ENCODE results near the gene MTPN.

The MTPN gene

GRCh38 chr7:135918134-135918533, 59.0 kb downstream of the MTPN start:
- Histone ChIP-seq H3K4me1 (no peaks in the 10 kb centered on the region), H3K9me3 (no peaks in the 10 kb centered on the region), H3K27ac (no peak overlapping the region), H3K4me3 (no peak overlapping the region), H3K36me3 (no peaks in the 10 kb centered on the region), H3K27me3 (no peaks in the 10 kb centered on the region)
- TF ChIP-seq, protein P1, sequence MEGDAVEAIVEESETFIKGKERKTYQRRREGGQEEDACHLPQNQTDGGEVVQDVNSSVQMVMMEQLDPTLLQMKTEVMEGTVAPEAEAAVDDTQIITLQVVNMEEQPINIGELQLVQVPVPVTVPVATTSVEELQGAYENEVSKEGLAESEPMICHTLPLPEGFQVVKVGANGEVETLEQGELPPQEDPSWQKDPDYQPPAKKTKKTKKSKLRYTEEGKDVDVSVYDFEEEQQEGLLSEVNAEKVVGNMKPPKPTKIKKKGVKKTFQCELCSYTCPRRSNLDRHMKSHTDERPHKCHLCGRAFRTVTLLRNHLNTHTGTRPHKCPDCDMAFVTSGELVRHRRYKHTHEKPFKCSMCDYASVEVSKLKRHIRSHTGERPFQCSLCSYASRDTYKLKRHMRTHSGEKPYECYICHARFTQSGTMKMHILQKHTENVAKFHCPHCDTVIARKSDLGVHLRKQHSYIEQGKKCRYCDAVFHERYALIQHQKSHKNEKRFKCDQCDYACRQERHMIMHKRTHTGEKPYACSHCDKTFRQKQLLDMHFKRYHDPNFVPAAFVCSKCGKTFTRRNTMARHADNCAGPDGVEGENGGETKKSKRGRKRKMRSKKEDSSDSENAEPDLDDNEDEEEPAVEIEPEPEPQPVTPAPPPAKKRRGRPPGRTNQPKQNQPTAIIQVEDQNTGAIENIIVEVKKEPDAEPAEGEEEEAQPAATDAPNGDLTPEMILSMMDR (IDR thresholded peaks at IDR 0.05), result no peak
- DNase-seq, result no peak
- intact Hi-C loops (cut with DNase I; ENCODE audit: low total_unique reads), result no loop called here

DNA sequence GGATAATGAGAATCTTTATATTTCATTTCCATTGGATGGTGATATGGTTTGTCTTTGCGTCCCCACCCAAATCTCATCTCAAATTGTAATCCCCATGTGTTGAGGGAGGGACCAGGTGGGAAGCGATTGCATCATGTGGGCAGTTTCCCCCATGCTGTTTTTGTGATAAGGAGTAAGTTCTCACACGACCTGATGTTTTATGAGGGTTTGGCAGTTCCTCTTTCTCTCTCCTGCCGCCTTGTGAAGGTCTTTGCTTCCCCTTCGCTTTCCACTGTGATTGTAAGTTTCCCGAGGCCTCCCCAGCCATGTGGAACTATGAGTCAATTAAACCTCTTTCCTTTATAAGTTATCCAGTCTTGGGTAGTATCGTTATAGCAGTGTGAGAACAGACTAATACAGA, 59.4 kb downstream of the MTPN start:
- no peak overlapping the region for H3K27ac ChIP-seq
- intact Hi-C loops (cut with DNase I; ENCODE audit: low total_unique reads), result no loop called here
- TF ChIP-seq, protein P1 (IDR thresholded peaks at IDR 0.05), result no peak
- H3K4me3 ChIP-seq, result no peak overlapping the region
- no peak for DNase-seq
- H3K27me3 ChIP-seq, result no peaks in the 10 kb centered on the region
- H3K9me3 ChIP-seq, result no peaks in the 10 kb centered on the region
- no peaks in the 10 kb centered on the region for H3K36me3 ChIP-seq
- H3K4me1 ChIP-seq, result no peaks in the 10 kb centered on the region

GRCh38 chr7:135914346-135914745, 62.8 kb downstream of the MTPN start:
- intact Hi-C loops (cut with DNase I; ENCODE audit: low total_unique reads), result no loop called here
- Histone ChIP-seq H3K4me1 (no peaks in the 10 kb centered on the region), H3K27ac (no peak overlapping the region), H3K4me3 (no peak overlapping the region), H3K9me3 (no peaks in the 10 kb centered on the region), H3K27me3 (no peaks in the 10 kb centered on the region), H3K36me3 (no peaks in the 10 kb centered on the region)
- TF ChIP-seq, protein P1 (IDR thresholded peaks at IDR 0.05), result no peak
- DNase-seq, result no peak

- Histone ChIP-seq H3K9me3 (no peaks in the 10 kb centered on the region), H3K4me3 (no peak overlapping the region), H3K27me3 (no peaks in the 10 kb centered on the region), H3K4me1 (no peaks in the 10 kb centered on the region), H3K36me3 (no peaks in the 10 kb centered on the region), H3K27ac (no peak overlapping the region)
- TF ChIP-seq, protein P1 (IDR thresholded peaks at IDR 0.05), result no peak
- intact Hi-C loops (cut with DNase I; ENCODE audit: low total_unique reads), result no loop called here
- no peak for DNase-seq
Measured at GRCh38 chr7:135913404-135913803, 63.8 kb downstream of the MTPN start.

DNA sequence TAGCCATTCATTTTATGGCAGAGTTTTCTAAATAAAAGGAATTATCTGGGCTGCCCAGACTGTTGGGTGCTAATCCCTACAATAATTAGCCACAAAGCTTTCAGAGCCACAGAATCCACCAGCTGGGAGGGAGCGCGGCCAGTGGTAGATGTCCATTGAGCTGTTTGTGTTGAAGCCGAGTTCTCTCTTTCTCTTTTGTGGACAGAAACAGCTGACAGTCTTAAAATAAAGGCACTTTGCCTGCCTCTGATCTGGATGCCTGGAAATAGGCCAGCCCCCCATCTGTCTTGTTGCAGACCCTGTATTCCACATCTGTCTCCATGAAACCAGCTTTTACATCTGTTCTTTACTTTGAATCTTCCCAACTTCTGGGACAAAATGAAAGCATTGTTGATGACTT, 66.1 kb downstream of the MTPN start:
- no peaks in the 10 kb centered on the region for H3K27me3 ChIP-seq
- intact Hi-C loops (cut with DNase I; ENCODE audit: low total_unique reads), result no loop called here
- TF ChIP-seq, protein P1 (IDR thresholded peaks at IDR 0.05), result no peak
- H3K4me3 ChIP-seq, result no peak overlapping the region
- no peaks in the 10 kb centered on the region for H3K4me1 ChIP-seq
- no peak overlapping the region for H3K27ac ChIP-seq
- DNase-seq, result no peak
- no peaks in the 10 kb centered on the region for H3K9me3 ChIP-seq
- no peaks in the 10 kb centered on the region for H3K36me3 ChIP-seq

- no peak overlapping the region for H3K4me3 ChIP-seq
- intact Hi-C loops (cut with DNase I; ENCODE audit: low total_unique reads), result no loop called here
- TF ChIP-seq, protein P1 (IDR thresholded peaks at IDR 0.05), result no peak
- H3K36me3 ChIP-seq, result no peaks in the 10 kb centered on the region
- no peak for DNase-seq
- H3K9me3 ChIP-seq, result no peaks in the 10 kb centered on the region
- H3K27me3 ChIP-seq, result no peaks in the 10 kb centered on the region
- H3K4me1 ChIP-seq, result no peaks in the 10 kb centered on the region
- H3K27ac ChIP-seq, result no peak overlapping the region
Measured at GRCh38 chr7:135910393-135911036, 66.6 kb downstream of the MTPN start.
